H9 (cell line): Measurements from ENCODE around the gene NUDT21. TPM values are rescaled to one million over a fixed set of nuclear protein-coding genes. Genes with fewer than 3 reads are reported as not detected.

Source experiments
- DNase-seq: peaks from one replicate; pipeline ENCODE4 v3.0.0-alpha.2; 2017
- H2AFZ ChIP-seq: one replicate; pipeline ENCODE4 v1.6.1; 2013; ENCODE audit warnings: mild to moderate bottlenecking, low read length, control low read depth, moderate library complexity
- H2AK5ac ChIP-seq: 2 replicates; pipeline ENCODE4 v1.6.1; 2013; ENCODE audit warnings: low read length, control low read depth, mixed read lengths; ENCODE audit not compliant: insufficient read length
- H2BK120ac ChIP-seq: one replicate; pipeline ENCODE4 v1.6.1; 2013; ENCODE audit warnings: low read depth, mild to moderate bottlenecking, low read length, control low read depth, inconsistent platforms; ENCODE audit not compliant: poor library complexity, severe bottlenecking
- H2BK12ac ChIP-seq: 2 replicates; pipeline ENCODE4 v1.6.1; 2013; ENCODE audit warnings: low read length, control low read depth, mixed read lengths, low read depth; ENCODE audit not compliant: insufficient read length
- H2BK15ac ChIP-seq: 2 replicates; pipeline ENCODE4 v1.6.1; 2013; ENCODE audit warnings: low read depth, low read length, control low read depth
- H2BK20ac ChIP-seq: one replicate; pipeline ENCODE4 v1.6.1; 2013; ENCODE audit warnings: low read depth, mild to moderate bottlenecking, low read length, control low read depth, inconsistent platforms; ENCODE audit not compliant: poor library complexity, severe bottlenecking
- H2BK5ac ChIP-seq: 2 replicates; pipeline ENCODE4 v1.6.1; 2013; ENCODE audit warnings: low read length, control low read depth, mixed read lengths; ENCODE audit not compliant: insufficient read length
- H3K14ac ChIP-seq: 2 replicates; pipeline ENCODE4 v1.6.1; 2013; ENCODE audit warnings: low read length, control low read depth; ENCODE audit not compliant: insufficient read depth
- H3K18ac ChIP-seq: 2 replicates; pipeline ENCODE4 v1.6.1; 2013; ENCODE audit warnings: low read depth, mild to moderate bottlenecking, mixed read lengths, low read length, control low read depth; ENCODE audit not compliant: insufficient read length
- H3K23ac ChIP-seq: 2 replicates; pipeline ENCODE4 v1.6.1; 2013; ENCODE audit warnings: low read length, control low read depth, mixed read lengths, low read depth; ENCODE audit not compliant: insufficient read length
- H3K23me2 ChIP-seq: 2 replicates; pipeline ENCODE4 v1.6.1; 2013; ENCODE audit warnings: low read depth, mild to moderate bottlenecking, mixed read lengths, low read length, control low read depth; ENCODE audit not compliant: insufficient read length, poor library complexity, severe bottlenecking
- H3K27ac ChIP-seq: 2 replicates; pipeline ENCODE4 v1.5.1; 2013; ENCODE audit warnings: low read length, control low read depth, mixed read lengths, low read depth; ENCODE audit not compliant: insufficient read length
- H3K27me3 ChIP-seq: 2 replicates; pipeline ENCODE4 v1.6.1; 2013; ENCODE audit warnings: low read length, control low read depth, inconsistent platforms; ENCODE audit not compliant: insufficient read depth
- H3K4ac ChIP-seq: 2 replicates; pipeline ENCODE4 v1.6.1; 2013; ENCODE audit warnings: low read depth, mild to moderate bottlenecking, control low read depth, inconsistent platforms, low read length, moderate library complexity
- H3K4me1 ChIP-seq: 2 replicates; pipeline ENCODE4 v1.6.1; 2013; ENCODE audit warnings: low read length, control low read depth, inconsistent platforms; ENCODE audit not compliant: insufficient read depth
- H3K4me2 ChIP-seq: 2 replicates; pipeline ENCODE4 v1.6.1; 2013; ENCODE audit warnings: low read length, control low read depth, mixed read lengths; ENCODE audit not compliant: insufficient read length, insufficient read depth
- H3K56ac ChIP-seq: 2 replicates; pipeline ENCODE4 v1.6.1; 2013; ENCODE audit warnings: low read depth, mild to moderate bottlenecking, mixed read lengths, low read length, control low read depth; ENCODE audit not compliant: insufficient read length
- H3K79me1 ChIP-seq: 2 replicates; pipeline ENCODE4 v1.6.1; 2013; ENCODE audit warnings: low read depth, mild to moderate bottlenecking, moderate library complexity, low read length, control low read depth, inconsistent platforms; ENCODE audit not compliant: insufficient read depth, poor library complexity, severe bottlenecking
- H3K79me2 ChIP-seq: 2 replicates; pipeline ENCODE4 v1.6.1; 2013; ENCODE audit warnings: low read length, control low read depth, inconsistent platforms; ENCODE audit not compliant: insufficient read depth
- H3K9ac ChIP-seq: 2 replicates; pipeline ENCODE4 v1.6.1; 2013; ENCODE audit warnings: low read length, control low read depth, mixed read lengths; ENCODE audit not compliant: insufficient read length; ENCODE audit errors: extremely low read depth
- H3K9me3 ChIP-seq: one replicate; pipeline ENCODE4 v1.6.1; 2013; ENCODE audit warnings: low read depth, low read length, inconsistent platforms; ENCODE audit not compliant: control insufficient read depth
- H3T11ph ChIP-seq: one replicate; pipeline ENCODE4 v1.6.1; 2013; ENCODE audit warnings: mild to moderate bottlenecking, low read length, control low read depth, inconsistent platforms
- H4K20me1 ChIP-seq: one replicate; pipeline ENCODE4 v1.6.1; 2013; ENCODE audit not compliant: control insufficient read depth, insufficient read length, insufficient read depth
- H4K5ac ChIP-seq: 2 replicates; pipeline ENCODE4 v1.6.1; 2013; ENCODE audit warnings: low read depth, mild to moderate bottlenecking, mixed read lengths, low read length, control low read depth; ENCODE audit not compliant: insufficient read length
- H4K8ac ChIP-seq: replicated peaks from 2 replicates; pipeline ENCODE4 v1.6.1; 2013; ENCODE audit warnings: low read length, control low read depth, mixed read lengths, low read depth; ENCODE audit not compliant: insufficient read length
- H4K91ac ChIP-seq: 2 replicates; pipeline ENCODE4 v1.6.1; 2013; ENCODE audit warnings: low read depth, mild to moderate bottlenecking, moderate library complexity, mixed read lengths, low read length, control low read depth; ENCODE audit not compliant: insufficient read length
- H3K27ac Mint-ChIP-seq, 3 experiments: 2 replicates in 2 of 3; 3 replicates in 1 of 3; pipeline ENCODE4 v1.8.0; 2020 to 2021; ENCODE audit warnings: mixed read lengths in 3 of 3, mild to moderate bottlenecking in 1 of 3, moderate library complexity in 1 of 3
- H3K27me3 Mint-ChIP-seq: 2 replicates; pipeline ENCODE4 v1.8.0; 2021; ENCODE audit warnings: low read depth, mild to moderate bottlenecking, moderate library complexity, mixed read lengths
- H3K36me3 Mint-ChIP-seq, 3 experiments: 2 replicates in 2 of 3; 3 replicates in 1 of 3; pipeline ENCODE4 v1.8.0; 2020 to 2021; ENCODE audit warnings: low read depth in 3 of 3, mixed read lengths in 3 of 3; ENCODE audit not compliant: insufficient read depth in 1 of 3
- H3K4me1 Mint-ChIP-seq, 2 experiments: 2 replicates each; pipeline ENCODE4 v1.8.0; 2020; ENCODE audit warnings: mixed read lengths in 2 of 2
- H3K4me3 Mint-ChIP-seq, 2 experiments: 2 replicates in 1 of 2; 3 replicates in 1 of 2; pipeline ENCODE4 v1.8.0; 2020 to 2021; ENCODE audit warnings: mild to moderate bottlenecking in 2 of 2, mixed read lengths in 2 of 2, moderate library complexity in 1 of 2
- H3K9me3 Mint-ChIP-seq, 2 experiments: 2 replicates in 1 of 2; 3 replicates in 1 of 2; pipeline ENCODE4 v1.8.0; 2020; ENCODE audit warnings: mild to moderate bottlenecking in 2 of 2, mixed read lengths in 2 of 2, moderate library complexity in 1 of 2
- CTCF ChIP-seq: fragments of 200-600 bp; sonication (generic); conservative IDR thresholded peaks from 3 replicates; pipeline ENCODE4 v1.8.0; 2021; ENCODE audit warnings: antibody characterized with exemption, mild to moderate bottlenecking
- WGBS: extraction: QIAGEN DNeasy Blood & Tissue Kit; methylation state at CpG from one replicate; pipeline ENCODE4 v1.1.7; 2013; ENCODE audit warnings: missing lambda C conversion rate, low lambda C conversion rate, mixed read lengths; ENCODE audit not compliant: insufficient read length; ENCODE audit errors: extremely low coverage; 5-methylcytosine and 5-hydroxymethylcytosine counted together
- total RNA-seq: library from RNA; stranded (reverse); gene quantifications from 2 replicates; pipeline ENCODE4 v1.2.1, GENCODE V29; 2021

NUDT21 gene
- total RNA-seq, 1 experiment from 2014 or later = 276 TPM

GRCh38 chr16:56400458-56400857 lies 50.7 kb downstream of the NUDT21 start:
- Mint-ChIP-seq H3K9me3 (peaks cover 2 to 3% of the 10 kb centered on the region in 2 experiments; a peak in 3 of 5 replicates), H3K36me3 (peaks cover 19 to 54% (median 46%) of the 10 kb centered on the region in 3 experiments)
- DNase-seq = no peak

More at GRCh38 chr16:56400458-56400857, 50.7 kb downstream of the NUDT21 start:
- TF ChIP-seq CTCF = no peak
- Histone ChIP-seq H3K56ac (no peak overlapping the region), H3K27ac (no peak overlapping the region), H2AFZ (no peak overlapping the region), H3K18ac (no peak overlapping the region), H3K4me1 (no peaks in the 10 kb centered on the region), H4K5ac (no peak overlapping the region), H2BK5ac (no peak overlapping the region), H3K79me2 (no peaks in the 10 kb centered on the region), H4K91ac (no peak overlapping the region), H2BK15ac (no peak overlapping the region), H3K14ac (no peak overlapping the region), H3K27me3 (no peaks in the 10 kb centered on the region), H3T11ph (no peak overlapping the region), H2BK20ac (no peak overlapping the region), H3K4me2 (no peak overlapping the region), H2BK120ac (no peak overlapping the region), H4K20me1 (no peaks in the 10 kb centered on the region), H3K4ac (no peak overlapping the region), H3K79me1 (no peaks in the 10 kb centered on the region), H3K23ac (no peak overlapping the region), H3K9ac (no peak overlapping the region), H3K9me3 (no peaks in the 10 kb centered on the region), H4K8ac (no peak overlapping the region), H2AK5ac (no peak overlapping the region), H3K23me2 (no peaks in the 10 kb centered on the region), H2BK12ac (no peak overlapping the region)
- Mint-ChIP-seq H3K4me1 (no peaks in the 10 kb centered on the region), H3K27me3 (no peaks in the 10 kb centered on the region), H3K4me3 (no peak overlapping the region), H3K27ac (peak overlapping the region in 1 of 3 experiments; percentile 54; a peak in 2 of 7 replicates)
- no CpG with 5 or more reads among the region's 5 CpGs for whole genome bisulfite sequencing
